Astrocyte of the spinal cord (primary cell): ENCODE data around the gene NACA2.

Experiments
- DNase-seq: peaks from one replicate; pipeline ENCODE4 v3.0.0; 2011; ENCODE audit warnings: low read depth, low spot score
- H3K4me3 ChIP-seq: 2 replicates; pipeline ENCODE4 v1.5.1; 2011; ENCODE audit warnings: low read depth, mild to moderate bottlenecking, low read length, moderate library complexity
- CTCF ChIP-seq: IDR thresholded peaks from 2 replicates; pipeline ENCODE4 v1.5.1; 2012; ENCODE audit warnings: low read depth, mild to moderate bottlenecking, low read length, inconsistent platforms
- in situ Hi-C: cut with HindIII; loops from 2 replicates; pipeline ENCODE4 v1.10.0; 2017; ENCODE audit warnings: low sequenced_read_pairs

NACA2 gene

GRCh38 chr17:61582593-61582992 lies 8.4 kb downstream of the NACA2 start:
- DNase-seq: no peak
- TF ChIP-seq CTCF: no peak
- H3K4me3 ChIP-seq: no peak overlapping the region
- in situ Hi-C loops: no loop called here

GRCh38 chr17:61581611-61582349 lies 9.2 kb downstream of the NACA2 start:
- no peak for TF ChIP-seq CTCF
- in situ Hi-C loops: no loop called here
- no peak for DNase-seq
- no peak overlapping the region for H3K4me3 ChIP-seq

GRCh38 chr17:61580502-61580901 lies 10.5 kb downstream of the NACA2 start:
- no peak overlapping the region for H3K4me3 ChIP-seq
- in situ Hi-C loops: no loop called here
- DNase-seq: no peak
- no peak for TF ChIP-seq CTCF

- no peak for DNase-seq
- in situ Hi-C loops: no loop called here
- TF ChIP-seq CTCF: no peak
- H3K4me3 ChIP-seq: no peak overlapping the region
These were observed 11.1 kb downstream of the NACA2 start for GRCh38 chr17:61579961-61580360.

- no peak for TF ChIP-seq CTCF
- DNase-seq: no peak
- in situ Hi-C loops: no loop called here
- no peak overlapping the region for H3K4me3 ChIP-seq
These were observed 11.7 kb downstream of the NACA2 start for GRCh38 chr17:61579347-61579746.

- in situ Hi-C loops: no loop called here
- no peak for TF ChIP-seq CTCF
- H3K4me3 ChIP-seq: no peak overlapping the region
- no peak for DNase-seq
These were observed 12.4 kb downstream of the NACA2 start for GRCh38 chr17:61578645-61579044.
